Measurements from ENCODE around the gene FAM193B. TPM values are rescaled to one million over a fixed set of nuclear protein-coding genes. Genes with fewer than 3 reads are reported as not detected.
"Not testable (repeated sequence)": the region's sequence is repeated elsewhere in the genome, so short reads cannot be mapped to it uniquely, and the experiment has no call there.

The FAM193B gene
- total and polyA plus RNA-seq, 5 experiments from 2014 or later: 1.6 to 225 (median 5.5) TPM

GRCh38 chr5:177575488-177575887, 21.1 kb upstream of the FAM193B start:
- H3K4me1 Mint-ChIP-seq: peaks cover 0 to 2% (median 0%) of the 10 kb centered on the region in 4 donors
- peaks cover 0 to 2% (median 0%) of the 10 kb centered on the region in 9 donors for H3K9me3 Mint-ChIP-seq
- no peaks in the 10 kb centered on the region for H3K36me3 Mint-ChIP-seq
- POLR2A ChIA-PET: no interaction called here
- DNase-seq (no peak), ATAC-seq (no peak)
- no peak overlapping the region for H3K4me3 Mint-ChIP-seq
- no peak overlapping the region for H3K27ac Mint-ChIP-seq
- H3K27me3 Mint-ChIP-seq: peaks cover 0 to 5% (median 0%) of the 10 kb centered on the region in 5 donors

GRCh38 chr5:177569894-177570293, 15.5 kb upstream of the FAM193B start:
- Mint-ChIP-seq H3K4me1 (peaks cover 0 to 2% (median 0%) of the 10 kb centered on the region in 4 donors), H3K9me3 (peaks cover 0 to 2% (median 0%) of the 10 kb centered on the region in 9 donors), H3K4me3 (no peak overlapping the region), H3K27ac (no peak overlapping the region), H3K36me3 (no peaks in the 10 kb centered on the region), H3K27me3 (peaks cover 0 to 13% (median 4%) of the 10 kb centered on the region in 5 donors)
- no peak for ATAC-seq
- POLR2A ChIA-PET: interaction anchor here (0.6 kb wide), 1 partner anchor 518 kb away, joined by 3 read pairs; no protein-coding TSS in a partner anchor
- DNase-seq: no peak

GRCh38 chr5:177568326-177568725, 14.0 kb upstream of the FAM193B start:
- POLR2A ChIA-PET: no interaction called here
- peaks cover 0 to 2% (median 0%) of the 10 kb centered on the region in 9 donors for H3K9me3 Mint-ChIP-seq
- H3K27me3 Mint-ChIP-seq: peaks cover 0 to 13% (median 4%) of the 10 kb centered on the region in 5 donors
- H3K4me1 Mint-ChIP-seq: no peaks in the 10 kb centered on the region
- no peak overlapping the region for H3K4me3 Mint-ChIP-seq
- no peaks in the 10 kb centered on the region for H3K36me3 Mint-ChIP-seq
- no peak overlapping the region for H3K27ac Mint-ChIP-seq
- ATAC-seq: no peak
- no peak for DNase-seq

GRCh38 chr5:177565046-177565445, 10.7 kb upstream of the FAM193B start:
- Mint-ChIP-seq H3K4me3 (no peak overlapping the region), H3K27ac (no peak overlapping the region), H3K9me3 (no peaks in the 10 kb centered on the region)

GRCh38 chr5:177559446-177559941, 5.1 kb upstream of the FAM193B start:
- POLR2A ChIA-PET, H3K27ac Mint-ChIP-seq, H3K27me3 Mint-ChIP-seq, H3K9me3 Mint-ChIP-seq, H3K36me3 Mint-ChIP-seq, DNase-seq, H3K4me3 Mint-ChIP-seq, ATAC-seq: not testable (repeated sequence)
- H3K4me1 Mint-ChIP-seq: peaks cover 5 to 16% (median 10%) of the 10 kb centered on the region in 4 donors

More at GRCh38 chr5:177565046-177565445, 10.7 kb upstream of the FAM193B start:
- ATAC-seq (no peak), DNase-seq (no peak)
- POLR2A ChIA-PET: no interaction called here
- Mint-ChIP-seq H3K27me3 (peaks cover 0 to 13% (median 4%) of the 10 kb centered on the region in 5 donors), H3K36me3 (no peaks in the 10 kb centered on the region), H3K4me1 (no peaks in the 10 kb centered on the region)

GRCh38 chr5:177557796-177558195, 3.4 kb upstream of the FAM193B start:
- H3K27ac Mint-ChIP-seq: no peak overlapping the region

GRCh38 chr5:177557041-177557647, 2.8 kb upstream of the FAM193B start:
- Mint-ChIP-seq H3K4me3 (peak overlapping the region in 1 of 10 donors; percentile 28), H3K4me1 (peaks cover 15 to 30% (median 26%) of the 10 kb centered on the region in 4 donors), H3K36me3 (peaks cover 0 to 4% (median under 1%) of the 10 kb centered on the region in 3 donors), H3K9me3 (no peaks in the 10 kb centered on the region), H3K27ac (peak overlapping the region in 3 of 10 donors; percentile 20 to 65 (median 50)), H3K27me3 (no peaks in the 10 kb centered on the region)
- DNase-seq (no peak), ATAC-seq (no peak)
- POLR2A ChIA-PET: no interaction called here

More at GRCh38 chr5:177557796-177558195, 3.4 kb upstream of the FAM193B start:
- DNase-seq (no peak), ATAC-seq (no peak)
- POLR2A ChIA-PET: no interaction called here
- Mint-ChIP-seq H3K4me1 (peaks cover 11 to 24% (median 19%) of the 10 kb centered on the region in 4 donors), H3K9me3 (no peaks in the 10 kb centered on the region), H3K36me3 (peaks cover 0 to 2% (median 0%) of the 10 kb centered on the region in 3 donors), H3K27me3 (no peaks in the 10 kb centered on the region), H3K4me3 (no peak overlapping the region)

- H3K27me3 Mint-ChIP-seq: no peaks in the 10 kb centered on the region
- H3K36me3 Mint-ChIP-seq: peaks cover 0 to 16% (median 3%) of the 10 kb centered on the region in 3 donors
- ATAC-seq (no peak), DNase-seq (no peak)
- POLR2A ChIA-PET: interaction anchor here (1.0 kb wide), 1 partner anchor 36 kb away, joined by 3 read pairs; the partner anchor contains the start of gene TMED9
- H3K27ac Mint-ChIP-seq: no peak overlapping the region
- H3K9me3 Mint-ChIP-seq: no peaks in the 10 kb centered on the region
- H3K4me3 Mint-ChIP-seq: peak overlapping the region in 4 of 10 donors; percentile 83 to 93 (median 90)
- peaks cover 18 to 37% (median 29%) of the 10 kb centered on the region in 4 donors for H3K4me1 Mint-ChIP-seq
Measured at GRCh38 chr5:177555665-177556064, 1.3 kb upstream of the FAM193B start.

- DNase-seq (no peak), ATAC-seq (no peak)
- H3K4me1 Mint-ChIP-seq: peaks cover 18 to 40% (median 31%) of the 10 kb centered on the region in 4 donors
- peaks cover 0 to 19% (median 4%) of the 10 kb centered on the region in 3 donors for H3K36me3 Mint-ChIP-seq
- H3K9me3 Mint-ChIP-seq: no peaks in the 10 kb centered on the region
- H3K27ac Mint-ChIP-seq: peak overlapping the region in 4 of 10 donors; percentile 61 to 89 (median 78)
- no peaks in the 10 kb centered on the region for H3K27me3 Mint-ChIP-seq
- H3K4me3 Mint-ChIP-seq: peak overlapping the region; percentile 70 to 96 (median 88)
- POLR2A ChIA-PET: interaction anchor here (1.0 kb wide), 1 partner anchor 37 kb away, joined by 3 read pairs; the partner anchor contains the start of gene TMED9
Measured at GRCh38 chr5:177555228-177555627, 865 bp upstream of the FAM193B start.

- POLR2A ChIA-PET: interaction anchor here (0.8 to 0.9 kb wide), 2 partner anchors 15 to 38 kb away, joined by 3 to 6 read pairs; partner anchors contain the start of gene TMED9
- DNase-seq: peak in 7 of 10 donors; percentile 10 to 66 (median 29)
- Mint-ChIP-seq H3K27ac (peak overlapping the region in 5 of 10 donors; percentile 53 to 94 (median 79)), H3K27me3 (no peaks in the 10 kb centered on the region), H3K36me3 (peaks cover 0 to 23% (median 6%) of the 10 kb centered on the region in 3 donors), H3K4me3 (peak overlapping the region; percentile 66 to 86 (median 84)), H3K9me3 (no peaks in the 10 kb centered on the region), H3K4me1 (peaks cover 18 to 47% (median 35%) of the 10 kb centered on the region in 4 donors)
- ATAC-seq: peak; percentile 9 to 53
Measured at GRCh38 chr5:177553671-177554429, 513 bp downstream of the FAM193B start.

GRCh38 chr5:177552839-177553455, 1.4 kb downstream of the FAM193B start:
- Mint-ChIP-seq H3K27ac (peak overlapping the region; percentile 2 to 88 (median 76)), H3K4me1 (peaks cover 19 to 56% (median 43%) of the 10 kb centered on the region in 4 donors), H3K36me3 (peaks cover 0 to 26% (median 6%) of the 10 kb centered on the region in 3 donors), H3K27me3 (no peaks in the 10 kb centered on the region), H3K4me3 (peak overlapping the region; percentile 66 to 86 (median 84)), H3K9me3 (no peaks in the 10 kb centered on the region)
- ATAC-seq (no peak), DNase-seq (no peak)
- POLR2A ChIA-PET: no interaction called here

- Mint-ChIP-seq H3K27me3 (no peaks in the 10 kb centered on the region), H3K4me1 (peaks cover 25 to 60% (median 53%) of the 10 kb centered on the region in 4 donors), H3K36me3 (peaks cover 0 to 37% (median 6%) of the 10 kb centered on the region in 3 donors), H3K9me3 (no peaks in the 10 kb centered on the region), H3K27ac (peak overlapping the region in 1 of 10 donors; percentile 48), H3K4me3 (peak overlapping the region in 1 of 10 donors; percentile 25)
- no peak for ATAC-seq
- POLR2A ChIA-PET: no interaction called here
- DNase-seq: no peak
Measured at GRCh38 chr5:177550122-177550521, 4.2 kb downstream of the FAM193B start.

All from naive thymus-derived CD8-positive, alpha-beta T cell (primary cell).